ENCODE results near the gene B3GALT4.

The B3GALT4 gene

GRCh38 chr6:33251395-33252012 is 25.4 kb upstream of the B3GALT4 start:
- TF ChIP-seq TSHZ2 (CRISPR knock-in tag; IDR thresholded peaks at IDR 0.05) = no peak
- TF ChIP-seq ESRRG (CRISPR knock-in tag; IDR thresholded peaks at IDR 0.05) = no peak
- no peak for TF ChIP-seq ARNTL (CRISPR knock-in tag; IDR thresholded peaks at IDR 0.05; ENCODE audit: borderline replicate concordance, low read depth)
- no peak for TF ChIP-seq ZNF8 (CRISPR knock-in tag; IDR thresholded peaks at IDR 0.05)
- TF ChIP-seq CSRNP3 (CRISPR knock-in tag; IDR thresholded peaks at IDR 0.05) = no peak
- no peak for TF ChIP-seq TCF4 (CRISPR knock-in tag; IDR thresholded peaks at IDR 0.05; ENCODE audit: borderline replicate concordance)
- no peak for TF ChIP-seq POU6F1 (CRISPR knock-in tag; IDR thresholded peaks at IDR 0.05; ENCODE audit: borderline replicate concordance, low read depth)
- no peak for TF ChIP-seq OSR1 (CRISPR knock-in tag; IDR thresholded peaks at IDR 0.05)
- no peak for TF ChIP-seq ISL1 (CRISPR knock-in tag; IDR thresholded peaks at IDR 0.05)
- TF ChIP-seq ZNF565 (CRISPR knock-in tag; conservative IDR thresholded peaks at IDR 0.05; ENCODE audit: low read depth) = no peak
- TF ChIP-seq SNAI2 (CRISPR knock-in tag; IDR thresholded peaks at IDR 0.05) = no peak
- no peak for TF ChIP-seq BACH2 (CRISPR knock-in tag; IDR thresholded peaks at IDR 0.05; ENCODE audit: borderline replicate concordance)
- TF ChIP-seq PPARA (CRISPR knock-in tag; IDR thresholded peaks at IDR 0.05; ENCODE audit: borderline replicate concordance) = no peak
- no peak for TF ChIP-seq ZFP3 (CRISPR knock-in tag; IDR thresholded peaks at IDR 0.05)
- no peak for TF ChIP-seq RARB (CRISPR knock-in tag; IDR thresholded peaks at IDR 0.05)
- no peak for TF ChIP-seq PATZ1 (CRISPR knock-in tag; IDR thresholded peaks at IDR 0.05; ENCODE audit: borderline replicate concordance)
- TF ChIP-seq TOX (CRISPR knock-in tag; IDR thresholded peaks at IDR 0.05; ENCODE audit: borderline replicate concordance) = no peak
- TF ChIP-seq CSDC2 (CRISPR knock-in tag; IDR thresholded peaks at IDR 0.05) = no peak
- no peak for TF ChIP-seq ZC3H10 (CRISPR knock-in tag; IDR thresholded peaks at IDR 0.05)
- no peak for ATAC-seq

- no peak for ATAC-seq
- TF ChIP-seq ISL1 (CRISPR knock-in tag; IDR thresholded peaks at IDR 0.05) (peak; percentile 84), ZNF8 (CRISPR knock-in tag; IDR thresholded peaks at IDR 0.05) (peak; percentile 83), BACH2 (CRISPR knock-in tag; IDR thresholded peaks at IDR 0.05; ENCODE audit: borderline replicate concordance) (no peak)
These were observed 24.2 kb upstream of the B3GALT4 start for GRCh38 chr6:33252759-33253158.

- no peak for ATAC-seq
- no peak for TF ChIP-seq ZNF8 (CRISPR knock-in tag; IDR thresholded peaks at IDR 0.05)
- TF ChIP-seq CSDC2 (CRISPR knock-in tag; IDR thresholded peaks at IDR 0.05) = no peak
- no peak for TF ChIP-seq RARB (CRISPR knock-in tag; IDR thresholded peaks at IDR 0.05)
- no peak for TF ChIP-seq OSR1 (CRISPR knock-in tag; IDR thresholded peaks at IDR 0.05)
- no peak for TF ChIP-seq BACH2 (CRISPR knock-in tag; IDR thresholded peaks at IDR 0.05; ENCODE audit: borderline replicate concordance)
- TF ChIP-seq TSHZ2 (CRISPR knock-in tag; IDR thresholded peaks at IDR 0.05) = no peak
- no peak for TF ChIP-seq ZC3H10 (CRISPR knock-in tag; IDR thresholded peaks at IDR 0.05)
- TF ChIP-seq ARNTL (CRISPR knock-in tag; IDR thresholded peaks at IDR 0.05; ENCODE audit: borderline replicate concordance, low read depth) = no peak
- TF ChIP-seq CSRNP3 (CRISPR knock-in tag; IDR thresholded peaks at IDR 0.05) = no peak
These were observed 22.3 kb upstream of the B3GALT4 start for GRCh38 chr6:33254591-33254990.
